Skeletal muscle satellite cell (primary cell): ENCODE measurements around the gene METAP2.
A peak's percentile ranks its signal among the peaks of the same experiment; 100 is the strongest.
"Not testable (repeated sequence)": the region's sequence is repeated elsewhere in the genome, so short reads cannot be mapped to it uniquely, and the experiment has no call there.

Experiments
- H3K27me3 ChIP-seq: 2 replicates; pipeline ENCODE4 v1.7.0; 2013; ENCODE audit warnings: low read length; ENCODE audit not compliant: control insufficient read depth, insufficient read depth
- H3K36me3 ChIP-seq: 2 replicates; pipeline ENCODE4 v1.7.0; 2013; ENCODE audit warnings: mild to moderate bottlenecking, control low read depth, low read length; ENCODE audit not compliant: insufficient read depth
- H3K4me1 ChIP-seq: 2 replicates; pipeline ENCODE4 v1.7.0; 2013; ENCODE audit warnings: low read length; ENCODE audit not compliant: control insufficient read depth, insufficient read depth
- H3K4me2 ChIP-seq: 2 replicates; pipeline ENCODE4 v1.7.0; 2013; ENCODE audit warnings: mild to moderate bottlenecking, low read length
- H3K4me3 ChIP-seq: 2 replicates; pipeline ENCODE4 v1.7.0; 2013; ENCODE audit warnings: low read length
- H3K9ac ChIP-seq: 2 replicates; pipeline ENCODE4 v1.7.0; 2013; ENCODE audit warnings: mild to moderate bottlenecking, low read depth, low read length, moderate library complexity
- H3K9me3 ChIP-seq: replicated peaks from 2 replicates; pipeline ENCODE4 v1.7.0; 2013; ENCODE audit warnings: mild to moderate bottlenecking, control low read depth, low read length

METAP2 gene

DNA sequence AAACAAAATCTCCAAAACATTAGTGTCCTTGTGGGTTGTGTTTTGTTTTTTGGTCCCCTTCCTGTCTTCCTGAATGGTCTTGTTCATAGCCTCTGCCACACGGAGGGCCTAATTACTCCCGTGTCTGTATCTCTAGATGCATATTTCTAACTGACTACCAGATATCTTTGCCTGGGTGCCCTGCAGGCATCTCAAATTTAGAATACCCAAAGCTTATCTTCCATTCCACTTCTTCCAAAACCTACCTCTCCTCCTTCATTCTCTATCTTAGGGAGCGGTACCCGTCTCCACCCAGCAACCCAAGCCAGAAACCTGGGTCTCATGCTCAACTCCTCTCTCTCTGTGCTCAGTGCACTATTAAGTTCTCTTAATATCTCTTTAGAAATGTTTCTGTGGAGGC lies 10.9 kb upstream of the METAP2 start:
- Histone ChIP-seq H3K4me3 (no peak overlapping the region), H3K36me3 (no peaks in the 10 kb centered on the region), H3K4me1 (no peaks in the 10 kb centered on the region), H3K4me2 (no peak overlapping the region), H3K27me3 (peaks cover 9% of the 10 kb centered on the region), H3K9me3 (peaks cover 1% of the 10 kb centered on the region), H3K9ac (no peak overlapping the region)

- H3K27me3 ChIP-seq, H3K4me3 ChIP-seq, H3K4me2 ChIP-seq, H3K9ac ChIP-seq, H3K9me3 ChIP-seq, H3K4me1 ChIP-seq, H3K36me3 ChIP-seq: not testable (repeated sequence)
These were observed 10.2 kb upstream of the METAP2 start for GRCh38 chr12:95463776-95464175.

DNA sequence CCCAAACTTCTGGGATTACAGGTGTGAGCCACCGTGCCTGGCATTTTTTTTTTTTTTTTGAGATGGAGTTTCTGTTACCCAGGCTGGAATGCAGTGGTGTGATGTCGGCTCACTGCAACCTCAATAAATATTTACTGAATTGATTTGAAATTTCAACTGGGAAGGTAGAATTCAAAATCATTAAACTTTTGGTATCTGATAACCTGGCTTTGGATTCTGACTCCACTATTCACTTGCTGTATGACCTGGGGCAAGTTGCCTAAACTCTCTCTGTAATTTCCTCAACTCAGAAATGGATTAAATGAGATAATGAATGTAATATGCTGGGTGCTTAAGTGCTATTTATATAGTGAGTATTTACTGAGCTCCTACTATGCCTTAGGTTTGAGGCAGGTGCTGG lies 8.7 kb upstream of the METAP2 start:
- Histone ChIP-seq H3K36me3 (no peaks in the 10 kb centered on the region), H3K4me2 (no peak overlapping the region), H3K27me3 (peaks cover 13% of the 10 kb centered on the region), H3K4me3 (no peak overlapping the region), H3K9ac (no peak overlapping the region), H3K9me3 (no peaks in the 10 kb centered on the region), H3K4me1 (no peaks in the 10 kb centered on the region)

DNA sequence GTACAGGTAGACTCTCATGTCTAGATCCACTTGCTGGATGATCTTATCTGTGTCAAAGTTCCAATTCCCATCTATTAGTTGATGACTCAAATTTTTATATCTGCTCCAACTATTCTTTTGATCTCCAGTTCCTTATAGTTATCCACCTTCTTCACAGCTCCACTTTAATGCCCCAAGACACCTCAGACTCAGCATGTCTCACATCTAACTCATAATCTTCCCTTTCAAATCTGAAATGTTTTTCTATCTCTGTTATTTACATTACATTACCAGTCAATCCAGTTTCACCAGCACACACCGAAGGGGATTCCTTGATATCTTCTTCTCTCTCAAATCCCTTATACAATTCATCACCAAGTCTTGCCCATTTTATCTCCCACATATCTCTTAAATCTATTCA lies 3.7 kb upstream of the METAP2 start:
- peaks cover 7% of the 10 kb centered on the region for H3K27me3 ChIP-seq
- no peak overlapping the region for H3K4me2 ChIP-seq
- no peak overlapping the region for H3K9ac ChIP-seq
- H3K36me3 ChIP-seq = no peaks in the 10 kb centered on the region
- no peaks in the 10 kb centered on the region for H3K9me3 ChIP-seq
- H3K4me3 ChIP-seq = no peak overlapping the region
- H3K4me1 ChIP-seq = peaks cover 6% of the 10 kb centered on the region

GRCh38 chr12:95473231-95473883 lies 595 bp upstream of the METAP2 start:
- Histone ChIP-seq H3K4me2 (peak overlapping the region; percentile 100), H3K9ac (peak overlapping the region; percentile 100), H3K27me3 (peaks cover 4% of the 10 kb centered on the region), H3K4me3 (peak overlapping the region; percentile 98), H3K9me3 (no peaks in the 10 kb centered on the region), H3K36me3 (peaks cover 22% of the 10 kb centered on the region), H3K4me1 (peaks cover 13% of the 10 kb centered on the region)

GRCh38 chr12:95474660-95474958 lies 657 bp downstream of the METAP2 start:
- H3K27me3 ChIP-seq = no peaks in the 10 kb centered on the region
- peak overlapping the region; percentile 98 for H3K4me3 ChIP-seq
- peak overlapping the region; percentile 100 for H3K4me2 ChIP-seq
- H3K36me3 ChIP-seq = peaks cover 31% of the 10 kb centered on the region
- peaks cover 13% of the 10 kb centered on the region for H3K4me1 ChIP-seq
- H3K9me3 ChIP-seq = no peaks in the 10 kb centered on the region
- peak overlapping the region; percentile 100 for H3K9ac ChIP-seq

DNA sequence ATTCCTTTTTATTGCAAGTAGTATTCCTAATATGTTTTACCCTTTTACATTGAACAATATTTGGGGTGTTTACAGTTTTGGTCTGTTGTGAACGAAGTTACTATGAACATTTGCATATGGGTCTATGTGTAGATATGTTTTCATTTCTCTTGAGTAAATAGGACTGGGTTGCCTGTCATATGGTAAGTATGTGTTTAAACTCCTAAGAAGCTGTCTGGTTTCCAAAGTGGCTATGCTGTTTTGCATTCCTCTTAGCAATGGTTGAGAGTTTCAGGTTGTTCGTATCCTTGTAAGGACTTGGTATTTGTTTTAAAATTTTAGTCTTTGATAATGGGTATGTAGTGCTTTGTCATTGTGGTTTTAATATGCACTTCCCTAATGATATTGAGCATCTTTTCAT lies 6.3 kb downstream of the METAP2 start:
- H3K4me2 ChIP-seq = no peak overlapping the region
- no peak overlapping the region for H3K9ac ChIP-seq
- H3K9me3 ChIP-seq = no peaks in the 10 kb centered on the region
- peaks cover 35% of the 10 kb centered on the region for H3K36me3 ChIP-seq
- H3K4me1 ChIP-seq = peaks cover 19% of the 10 kb centered on the region
- no peak overlapping the region for H3K4me3 ChIP-seq
- no peaks in the 10 kb centered on the region for H3K27me3 ChIP-seq

- H3K9ac ChIP-seq = no peak overlapping the region
- peaks cover 40% of the 10 kb centered on the region for H3K36me3 ChIP-seq
- no peaks in the 10 kb centered on the region for H3K27me3 ChIP-seq
- no peaks in the 10 kb centered on the region for H3K9me3 ChIP-seq
- no peak overlapping the region for H3K4me2 ChIP-seq
- peaks cover 11% of the 10 kb centered on the region for H3K4me1 ChIP-seq
- no peak overlapping the region for H3K4me3 ChIP-seq
These were observed 7.1 kb downstream of the METAP2 start for GRCh38 chr12:95481072-95481471.

DNA sequence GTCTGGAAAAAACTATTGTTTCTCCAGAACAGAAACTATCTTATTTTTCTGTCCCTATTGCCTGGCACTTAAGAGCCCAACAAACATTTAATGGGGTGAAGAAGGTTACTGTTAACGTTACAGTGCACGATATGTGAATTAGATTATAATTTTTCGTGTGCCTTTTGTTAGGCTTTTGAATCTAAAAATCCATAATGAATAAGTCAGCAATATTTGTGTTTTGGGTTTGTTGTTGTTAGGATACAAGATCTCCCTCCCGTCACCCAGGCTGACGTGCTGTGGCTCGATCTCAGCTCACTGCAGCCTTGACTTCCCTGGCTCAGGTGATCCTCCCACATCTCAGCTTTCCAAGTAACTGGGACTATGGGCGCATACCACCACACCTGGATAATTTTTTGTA lies 7.9 kb downstream of the METAP2 start:
- Histone ChIP-seq H3K9ac (no peak overlapping the region), H3K36me3 (peaks cover 38% of the 10 kb centered on the region), H3K4me2 (no peak overlapping the region), H3K4me1 (peaks cover 11% of the 10 kb centered on the region), H3K27me3 (no peaks in the 10 kb centered on the region), H3K4me3 (no peak overlapping the region), H3K9me3 (no peaks in the 10 kb centered on the region)

- not testable (repeated sequence) for H3K4me2 ChIP-seq, H3K27me3 ChIP-seq, H3K4me3 ChIP-seq, H3K9ac ChIP-seq, H3K9me3 ChIP-seq
- Histone ChIP-seq H3K36me3 (peaks cover 38% of the 10 kb centered on the region), H3K4me1 (peaks cover 11% of the 10 kb centered on the region)
These were observed 8.6 kb downstream of the METAP2 start for GRCh38 chr12:95482564-95482963.

GRCh38 chr12:95484524-95484923 lies 10.6 kb downstream of the METAP2 start:
- H3K9me3 ChIP-seq = no peaks in the 10 kb centered on the region
- peaks cover 26% of the 10 kb centered on the region for H3K36me3 ChIP-seq
- H3K4me1 ChIP-seq = peaks cover 11% of the 10 kb centered on the region
- no peak overlapping the region for H3K9ac ChIP-seq
- no peak overlapping the region for H3K4me3 ChIP-seq
- H3K27me3 ChIP-seq = no peaks in the 10 kb centered on the region
- no peak overlapping the region for H3K4me2 ChIP-seq

DNA sequence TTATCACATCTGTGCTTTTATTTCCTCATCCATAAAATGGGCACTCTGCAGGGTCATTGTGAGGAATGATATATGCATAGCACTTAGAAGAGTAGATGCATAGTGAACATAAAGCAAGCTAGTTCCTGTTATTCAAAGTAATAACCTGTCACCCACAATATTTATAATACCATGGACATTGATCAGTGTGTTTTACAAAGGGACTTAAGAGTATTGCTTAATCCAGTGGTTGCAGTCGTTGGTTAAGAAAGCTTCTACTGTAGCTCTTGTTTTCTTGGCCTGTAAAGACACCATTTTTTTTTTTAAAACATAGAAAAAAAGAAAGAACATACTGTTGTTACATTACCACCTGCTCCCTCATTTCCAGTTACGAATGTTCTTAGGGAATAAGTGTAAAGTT lies 13.1 kb downstream of the METAP2 start:
- peaks cover 8% of the 10 kb centered on the region for H3K4me1 ChIP-seq
- no peak overlapping the region for H3K4me3 ChIP-seq
- H3K9ac ChIP-seq = no peak overlapping the region
- peaks cover 36% of the 10 kb centered on the region for H3K36me3 ChIP-seq
- H3K9me3 ChIP-seq = no peaks in the 10 kb centered on the region
- no peak overlapping the region for H3K4me2 ChIP-seq
- no peaks in the 10 kb centered on the region for H3K27me3 ChIP-seq
